ENCODE results near the gene CATSPERB. TPM values are rescaled to one million over a fixed set of nuclear protein-coding genes. Genes with fewer than 3 reads are reported as not detected.

CATSPERB gene
- total and polyA plus RNA-seq, 10 of the 15 experiments (the other 5 are each of a cell fraction or from before 2014, with no cell fraction given), result not detected

- Histone ChIP-seq H3K4me2 (ENCODE audit: control insufficient read depth, insufficient read depth) (no peak overlapping the region), H4K20me1 (ENCODE audit: control insufficient read depth, insufficient read depth) (no peaks in the 10 kb centered on the region), H3K4me3 (no peak overlapping the region), H3K27me3 (replicated peaks in 1 of 2; ENCODE audit: control insufficient read depth in 2 of 2, insufficient read depth in 2 of 2, low read length in 1 of 2) (peaks cover 0 to 2% of the 10 kb centered on the region in 2 experiments; a peak in 2 of 4 replicates), H3K9me3 (replicated peaks; ENCODE audit: control insufficient read depth, insufficient read depth, low read length) (no peaks in the 10 kb centered on the region), H3K9ac (ENCODE audit: control insufficient read depth, insufficient read depth, low read length) (no peak overlapping the region), H3K4me1 (ENCODE audit: control insufficient read depth, insufficient read depth, low read length) (no peaks in the 10 kb centered on the region), H3K36me3 (ENCODE audit: control insufficient read depth in 2 of 2, insufficient read depth in 2 of 2, low read length in 1 of 2) (no peaks in the 10 kb centered on the region), H2AFZ (ENCODE audit: control insufficient read depth, low read depth, low read length) (no peak overlapping the region), H3K27ac (ENCODE audit: control insufficient read depth, insufficient read depth) (no peak overlapping the region), H3K79me2 (ENCODE audit: control insufficient read depth, insufficient read depth, low read length) (no peaks in the 10 kb centered on the region)
- RAD21 ChIA-PET (ENCODE audit: unreplicated experiment), result no interaction called here
- no peak for TF ChIP-seq CHD4 (IDR thresholded peaks at IDR 0.05)
- TF ChIP-seq KLF5 (IDR thresholded peaks at IDR 0.05; ENCODE audit: partially characterized antibody), result no peak
- TF ChIP-seq SMAD1 (IDR thresholded peaks at IDR 0.05; ENCODE audit: low read depth, partially characterized antibody), result no peak
- no peak for TF ChIP-seq WRNIP1 (IDR thresholded peaks at IDR 0.05; ENCODE audit: borderline replicate concordance, low read depth, low read length)
- TF ChIP-seq ZSCAN29 (IDR thresholded peaks at IDR 0.05), result no peak
- TF ChIP-seq PRDM15 (CRISPR knock-in tag; IDR thresholded peaks at IDR 0.05), result no peak
- TF ChIP-seq POU2F2 (IDR thresholded peaks at IDR 0.05; ENCODE audit: borderline replicate concordance, low read depth, low read length), result no peak
- TF ChIP-seq RAD51 (IDR thresholded peaks at IDR 0.05), result no peak
- no peak for TF ChIP-seq RBBP5 (conservative IDR thresholded peaks at IDR 0.05)
- no peak for TF ChIP-seq TCF3 (IDR thresholded peaks at IDR 0.05; ENCODE audit: borderline replicate concordance, insufficient read depth, low read depth, low read length)
- no peak for TF ChIP-seq SUPT20H (IDR thresholded peaks at IDR 0.05; ENCODE audit: borderline replicate concordance, control insufficient read depth, low read depth, low read length)
- TF ChIP-seq ZBTB33 (IDR thresholded peaks at IDR 0.05), result no peak
- TF ChIP-seq BACH1 (IDR thresholded peaks at IDR 0.05; ENCODE audit: borderline replicate concordance), result no peak
- TF ChIP-seq BMI1 (IDR thresholded peaks at IDR 0.05; ENCODE audit: borderline replicate concordance), result no peak
- intact Hi-C loops (cut with micrococcal nuclease; ENCODE audit: unreplicated experiment), result no loop called here
- ATAC-seq (no peak), DNase-seq (ENCODE audit: low read depth, low spot score) (no peak), FAIRE-seq (no peak)
- CTCF ChIA-PET, result no interaction called here
- POLR2A ChIA-PET, result no interaction called here
- SMC1A ChIA-PET (ENCODE audit: uncharacterized antibody, unreplicated experiment), result no interaction called here
- WGBS (ENCODE audit: insufficient coverage, insufficient replicate concordance, low lambda C conversion rate, missing lambda C conversion rate), result 0% methylated on average over 2 of the region's 2 CpGs
- no TSS peak for BruUV-seq (replicated peaks)
- in situ Hi-C loops (cut with MboI), result no loop called here
These were observed 8.4 kb downstream of the CATSPERB start for GRCh38 chr14:91723501-91723900.

All from GM12878 (cell line).